Measurements from ENCODE around the gene SYT5. TPM values are rescaled to one million over a fixed set of nuclear protein-coding genes. Genes with fewer than 3 reads are reported as not detected.

Gene SYT5
- total and polyA plus RNA-seq, 2 donors from 2014 or later, result not detected

GRCh38 chr19:55149078-55150003 lies 30.7 kb downstream of the SYT5 start, which contains the start of gene TNNT1:
TSS of gene TNNT1 (minus strand) at chr19:55149206. CDS start at chr19:55147157, 2,049 bp downstream.
- Histone ChIP-seq H3K4me3 (ENCODE audit: low read length in 3 of 3) (no peak within 1 kb of the TSS), H3K4me1 (ENCODE audit: control insufficient read depth in 2 of 3, insufficient read depth in 2 of 3, low read depth in 1 of 3, low read length in 3 of 3) (no peaks in the 10 kb centered on the region), H3K9ac (ENCODE audit: low read length in 3 of 3) (no peak within 1 kb of the TSS), H3K27ac (ENCODE audit: low read depth in 2 of 2, low read length in 2 of 2) (no peak within 1 kb of the TSS), H3K27me3 (ENCODE audit: control insufficient read depth, insufficient read depth, low read length) (peaks cover 5% of the 10 kb centered on the region), H3K9me3 (ENCODE audit: control insufficient read depth in 2 of 3, insufficient read depth in 1 of 3, low read length in 3 of 3) (peaks cover 0 to 5% (median 0%) of the 10 kb centered on the region in 3 donors), H3K36me3 (ENCODE audit: control insufficient read depth in 2 of 3, insufficient read depth in 3 of 3, low read length in 3 of 3) (no peaks in the 10 kb centered on the region)
- intact Hi-C loops (cut with DNase I), result loop anchor here (10.0 kb wide), 2 partner anchors 275 to 355 kb away; no protein-coding TSS in a partner anchor
- DNase-seq (peak in 2 of 5 donors; percentile 50), FAIRE-seq (no peak)
- no peak for TF ChIP-seq CTCF (IDR thresholded peaks at IDR 0.05; ENCODE audit: borderline replicate concordance, extremely low read depth, insufficient read depth)

GRCh38 chr19:55147545-55148251 lies 32.4 kb downstream of the SYT5 start:
- Histone ChIP-seq H3K9me3 (ENCODE audit: control insufficient read depth in 2 of 3, insufficient read depth in 1 of 3, low read length in 3 of 3) (peaks cover 0 to 5% (median 0%) of the 10 kb centered on the region in 3 donors), H3K4me3 (ENCODE audit: low read length in 3 of 3) (no peak overlapping the region), H3K27ac (ENCODE audit: low read depth in 2 of 2, low read length in 2 of 2) (no peak overlapping the region), H3K9ac (ENCODE audit: low read length in 3 of 3) (no peak overlapping the region), H3K36me3 (ENCODE audit: control insufficient read depth in 2 of 3, insufficient read depth in 3 of 3, low read length in 3 of 3) (no peaks in the 10 kb centered on the region), H3K27me3 (ENCODE audit: control insufficient read depth, insufficient read depth, low read length) (peaks cover 5% of the 10 kb centered on the region), H3K4me1 (ENCODE audit: control insufficient read depth in 2 of 3, insufficient read depth in 2 of 3, low read depth in 1 of 3, low read length in 3 of 3) (no peaks in the 10 kb centered on the region)
- FAIRE-seq (no peak), DNase-seq (peak in 1 of 5 donors; percentile 74)
- intact Hi-C loops (cut with DNase I), result loop anchor here (10.0 kb wide), 1 partner anchor 357 kb away; no protein-coding TSS in a partner anchor
- no peak for TF ChIP-seq CTCF (IDR thresholded peaks at IDR 0.05; ENCODE audit: borderline replicate concordance, extremely low read depth, insufficient read depth)

GRCh38 chr19:55146705-55147273 lies 33.3 kb downstream of the SYT5 start:
- H3K27me3 ChIP-seq (ENCODE audit: control insufficient read depth, insufficient read depth, low read length), result peaks cover 5% of the 10 kb centered on the region

More at GRCh38 chr19:55146705-55147273, 33.3 kb downstream of the SYT5 start:
- TF ChIP-seq CTCF (IDR thresholded peaks at IDR 0.05; ENCODE audit: borderline replicate concordance, extremely low read depth, insufficient read depth), result no peak
- H3K36me3 ChIP-seq (ENCODE audit: control insufficient read depth in 2 of 3, insufficient read depth in 3 of 3, low read length in 3 of 3), result no peaks in the 10 kb centered on the region
- H3K9me3 ChIP-seq (ENCODE audit: control insufficient read depth in 2 of 3, insufficient read depth in 1 of 3, low read length in 3 of 3), result peaks cover 0 to under 1% (median 0%) of the 10 kb centered on the region in 3 donors
- no peak overlapping the region for H3K9ac ChIP-seq (ENCODE audit: low read length in 3 of 3)
- intact Hi-C loops (cut with DNase I), result loop anchor here (10.0 kb wide), 1 partner anchor 358 kb away; no protein-coding TSS in a partner anchor
- H3K4me1 ChIP-seq (ENCODE audit: control insufficient read depth in 2 of 3, insufficient read depth in 2 of 3, low read depth in 1 of 3, low read length in 3 of 3), result no peaks in the 10 kb centered on the region
- FAIRE-seq (no peak), DNase-seq (peak in 4 of 5 donors; percentile 35 to 71 (median 62))
- H3K27ac ChIP-seq (ENCODE audit: low read depth in 2 of 2, low read length in 2 of 2), result no peak overlapping the region
- H3K4me3 ChIP-seq (ENCODE audit: low read length in 3 of 3), result no peak overlapping the region
